NB4 (cell line): ENCODE results near the gene KRTAP10-1.

Experiments
- CTCF ChIP-seq: IDR thresholded peaks from one replicate; pipeline ENCODE4 v1.5.1; 2012; ENCODE audit warnings: low read depth, low read length
- MAX ChIP-seq: IDR thresholded peaks from 2 replicates; pipeline ENCODE4 v1.6.1; 2011; ENCODE audit warnings: low read depth, low read length
- POLR2A ChIP-seq: IDR thresholded peaks from 2 replicates; pipeline ENCODE4 v1.6.1; 2011; ENCODE audit warnings: mild to moderate bottlenecking; ENCODE audit not compliant: insufficient read length; ENCODE audit errors: extremely low read depth

DNA sequence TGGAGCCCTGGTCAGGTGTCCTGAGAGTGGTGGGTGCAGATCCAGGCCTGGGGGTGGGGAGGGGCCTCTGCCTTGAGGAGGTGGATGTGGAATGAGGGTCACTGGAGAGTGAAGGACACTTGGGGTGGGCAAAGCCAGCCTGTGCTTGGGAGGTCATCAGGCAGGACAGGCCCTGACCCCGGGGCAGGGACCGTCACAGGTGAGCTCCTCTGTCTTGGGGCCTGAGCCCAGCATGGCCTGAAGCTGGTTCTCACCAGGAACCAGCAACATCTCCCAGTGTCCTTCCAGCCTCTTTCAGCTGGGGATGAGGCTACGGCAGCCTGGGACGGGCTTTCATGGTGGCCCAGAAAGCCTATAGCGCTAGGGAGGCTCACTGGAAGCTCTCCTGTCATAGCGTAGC lies 12.1 kb upstream of the KRTAP10-1 start:
- TF ChIP-seq CTCF (no peak), POLR2A (no peak), MAX (no peak)
